ENCODE measurements around the gene HIVEP3. TPM values are rescaled to one million over a fixed set of nuclear protein-coding genes. Genes with fewer than 3 reads are reported as not detected.

Gene HIVEP3
- total RNA-seq, 1 donor from 2014 or later: 6.5 TPM

GRCh38 chr1:41489561-41489960 lies 429.2 kb downstream of the HIVEP3 start:
- DNase-seq: no peak
- no peak for ATAC-seq
- intact Hi-C loops (cut with micrococcal nuclease): no loop called here

- ATAC-seq (no peak), DNase-seq (no peak)
- intact Hi-C loops (cut with micrococcal nuclease): no loop called here
These were observed 430.4 kb downstream of the HIVEP3 start for GRCh38 chr1:41488040-41488951.

DNA sequence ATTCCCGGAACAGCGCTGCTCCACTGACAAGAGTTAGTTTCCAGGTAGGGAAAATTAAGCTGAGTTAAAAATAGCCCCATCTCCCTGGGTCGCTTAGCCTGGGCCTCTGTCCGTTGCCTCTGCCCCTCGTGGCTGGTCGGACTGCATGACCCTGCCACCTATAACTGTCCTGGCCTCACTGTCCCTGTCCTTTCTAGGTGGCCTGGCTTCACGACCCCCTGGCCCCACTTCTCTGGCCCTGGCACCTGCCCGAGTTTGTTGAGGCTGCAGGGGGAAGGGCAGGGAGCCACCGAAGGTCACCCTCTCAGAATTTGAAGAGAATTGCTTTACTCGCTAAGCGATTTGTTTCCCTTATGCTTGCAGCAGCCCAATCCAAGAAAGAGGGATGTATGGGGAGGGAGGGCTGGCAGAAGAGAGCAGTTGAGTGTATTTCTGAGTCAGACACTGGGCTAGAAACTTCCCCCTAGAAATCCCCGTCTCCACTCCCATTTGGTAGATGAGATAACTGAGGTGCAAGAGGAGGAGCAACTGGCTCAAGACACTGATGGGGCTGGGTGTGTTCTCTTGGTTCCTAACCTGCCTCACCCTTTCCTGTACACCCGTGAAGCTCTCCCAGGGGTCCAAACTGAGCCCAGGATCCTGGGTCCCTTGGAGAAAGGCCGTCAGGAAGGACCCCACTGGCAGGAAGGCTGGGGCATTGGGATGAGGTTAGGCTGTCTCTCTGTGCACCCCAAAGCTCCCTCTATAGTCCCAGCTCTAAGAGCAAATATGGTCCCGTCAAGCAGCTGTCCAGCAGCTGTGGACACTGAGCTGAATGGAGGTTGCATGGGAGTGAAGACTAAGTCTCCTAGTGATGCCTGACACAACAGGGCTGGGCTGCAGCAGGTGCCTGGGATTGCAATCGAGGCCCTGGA lies 431.3 kb downstream of the HIVEP3 start:
- no peak for DNase-seq
- intact Hi-C loops (cut with micrococcal nuclease): no loop called here
- peak; percentile 7 for ATAC-seq

DNA sequence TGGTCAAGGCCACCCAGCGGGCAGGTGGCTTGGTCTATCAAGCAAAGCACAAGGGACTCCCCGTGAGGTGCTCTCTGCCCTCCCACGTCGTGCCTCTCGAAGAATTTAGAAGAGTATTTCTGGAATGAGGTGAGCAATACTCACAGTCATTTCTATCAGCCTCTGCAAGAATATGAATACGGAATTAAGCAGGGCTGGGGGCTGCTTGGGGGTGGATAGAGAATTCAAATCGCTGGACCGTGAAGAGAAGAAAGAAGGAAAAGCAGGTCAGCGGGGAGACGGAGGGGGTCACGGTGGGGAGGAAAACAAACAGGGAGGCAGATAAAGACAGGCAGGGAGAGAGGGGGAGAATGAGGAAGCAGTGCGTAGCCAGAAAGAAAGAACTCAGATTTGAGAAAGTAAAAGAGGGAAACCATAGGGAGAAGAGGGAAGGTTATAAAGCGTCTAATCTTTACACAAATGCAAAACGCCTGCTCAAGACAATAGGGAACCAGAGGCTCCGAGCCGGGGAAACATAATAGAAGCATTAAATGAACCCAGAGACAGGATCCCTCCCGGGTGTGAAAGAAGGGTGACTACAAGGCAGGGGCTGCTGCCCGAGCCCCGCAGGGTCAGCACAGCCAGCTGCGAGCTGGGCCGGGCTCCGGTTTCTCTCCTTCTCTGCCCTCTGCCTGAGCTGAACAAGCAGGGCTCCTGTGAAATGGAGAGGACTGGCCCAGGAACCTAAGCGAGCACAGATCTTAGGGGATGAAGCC lies 432.2 kb downstream of the HIVEP3 start:
- intact Hi-C loops (cut with micrococcal nuclease): no loop called here
- DNase-seq: no peak
- ATAC-seq: no peak

GRCh38 chr1:41486053-41486370 lies 432.7 kb downstream of the HIVEP3 start:
- ATAC-seq: no peak
- intact Hi-C loops (cut with micrococcal nuclease): no loop called here
- no peak for DNase-seq

GRCh38 chr1:41485605-41486004 lies 433.1 kb downstream of the HIVEP3 start:
- ATAC-seq (no peak), DNase-seq (no peak)
- intact Hi-C loops (cut with micrococcal nuclease): no loop called here

DNA sequence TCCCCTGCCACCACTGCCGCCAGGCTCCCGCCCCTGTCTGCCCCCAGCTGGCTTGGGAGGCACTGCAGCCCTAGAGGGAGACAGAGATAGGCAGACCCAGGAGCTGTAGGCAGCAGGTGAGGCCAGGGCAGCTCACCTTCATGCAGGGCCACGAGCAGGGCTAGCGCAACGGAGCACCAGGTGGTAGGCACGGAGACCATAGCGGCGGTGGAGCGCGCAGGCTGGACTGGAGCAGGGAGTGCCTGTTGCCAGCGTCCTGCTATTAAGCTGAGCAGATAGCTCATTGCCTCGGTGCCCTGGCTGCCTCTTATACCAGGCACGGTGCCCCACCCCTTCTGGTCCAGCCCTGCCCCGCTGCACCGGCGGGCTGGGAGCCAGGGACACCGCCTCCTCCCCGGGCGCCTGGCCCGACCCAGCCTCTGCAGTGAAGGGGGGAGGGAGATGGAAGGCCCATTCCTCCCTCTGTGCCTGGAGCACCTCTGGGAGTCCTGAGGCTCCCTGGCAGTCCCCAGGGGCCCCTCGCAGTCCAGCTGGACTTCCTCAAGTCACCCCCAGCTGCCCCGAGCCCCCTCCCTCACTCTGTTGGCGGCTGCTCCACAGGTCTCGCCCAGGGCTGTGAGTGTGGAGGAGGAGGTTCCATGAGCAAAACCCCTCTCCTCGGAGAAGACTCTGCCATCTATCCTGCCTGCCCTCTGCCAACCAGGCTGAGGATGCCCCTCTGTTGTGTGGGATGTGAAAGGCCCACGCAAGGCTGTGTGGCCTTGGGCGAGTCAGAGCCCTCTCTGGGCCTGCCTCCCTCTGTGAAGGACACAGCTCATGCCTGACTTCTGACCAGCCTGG lies 434.1 kb downstream of the HIVEP3 start, which contains the start of gene EDN2:
Gene EDN2, minus strand, starts transcription at position 282 of the 840 bp plus-strand sequence. Its CDS starts 82 bp downstream, at position 200.
- peak; percentile 83 for ATAC-seq
- intact Hi-C loops (cut with micrococcal nuclease): no loop called here
- DNase-seq: peak; percentile 88

DNA sequence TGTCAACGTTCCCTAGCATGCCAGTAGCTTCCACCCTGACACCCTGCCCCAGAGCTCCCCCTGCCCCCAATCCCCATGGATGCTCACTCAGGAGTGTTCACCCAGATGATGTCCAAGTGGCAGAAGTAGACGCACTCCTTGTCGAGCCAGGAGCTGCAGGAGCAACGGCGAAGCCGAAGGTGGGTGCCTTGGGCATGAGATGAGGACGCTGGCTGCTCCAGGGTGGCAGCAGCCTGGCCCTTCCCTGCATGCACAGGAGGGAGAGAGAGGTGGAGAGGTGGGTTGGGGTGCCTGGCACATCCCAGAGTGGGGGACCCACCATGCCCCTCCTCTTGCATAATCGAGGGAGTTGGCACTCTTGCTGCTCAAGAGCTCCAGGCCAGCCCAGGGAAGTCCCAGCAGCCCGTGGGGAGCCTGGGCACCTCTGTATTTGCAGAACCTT lies 434.7 kb downstream of the HIVEP3 start:
- intact Hi-C loops (cut with micrococcal nuclease): no loop called here
- no peak for ATAC-seq
- DNase-seq: no peak

- ATAC-seq: peak; percentile 57
- intact Hi-C loops (cut with micrococcal nuclease): no loop called here
- peak; percentile 81 for DNase-seq
These were observed 435.5 kb downstream of the HIVEP3 start for GRCh38 chr1:41483001-41483850.

- ATAC-seq: no peak
- intact Hi-C loops (cut with micrococcal nuclease): no loop called here
- DNase-seq: peak; percentile 65
These were observed 436.5 kb downstream of the HIVEP3 start for GRCh38 chr1:41482001-41482765.

DNA sequence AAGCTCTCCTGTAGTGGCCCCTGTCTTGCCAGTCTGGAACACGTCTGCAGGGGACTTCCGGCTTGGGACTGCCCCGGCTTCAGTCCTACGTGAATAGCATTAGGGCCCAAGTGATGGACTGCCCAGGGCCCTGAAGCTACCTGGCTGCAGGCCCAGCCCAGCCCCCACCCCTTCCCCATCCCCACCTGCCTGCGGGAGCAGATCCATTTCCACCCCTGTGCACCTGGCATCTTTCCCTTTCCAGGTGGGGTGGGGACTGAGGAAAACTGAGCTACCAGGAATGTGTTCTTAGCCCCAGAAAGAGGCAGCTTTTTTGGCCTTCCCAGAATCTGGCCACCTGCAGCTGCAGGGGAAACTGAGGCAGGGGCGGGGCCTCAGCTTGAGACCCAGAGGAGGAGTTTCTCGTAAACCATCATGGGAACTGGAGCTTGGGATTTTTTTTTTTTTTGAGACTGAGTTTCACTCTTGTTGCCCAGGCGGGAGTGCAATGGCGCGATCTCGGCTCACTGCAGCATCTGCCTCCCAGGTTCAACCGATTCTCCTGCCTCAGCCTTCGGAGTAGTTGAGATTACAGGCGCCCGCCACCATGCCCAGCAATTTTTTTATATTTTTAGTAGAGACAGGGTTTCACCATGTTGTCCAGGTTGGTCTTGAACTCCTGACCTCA lies 437.5 kb downstream of the HIVEP3 start:
- no peak for DNase-seq
- intact Hi-C loops (cut with micrococcal nuclease): no loop called here
- ATAC-seq: no peak

GRCh38 chr1:41480204-41481108 lies 438.3 kb downstream of the HIVEP3 start:
- no peak for ATAC-seq
- intact Hi-C loops (cut with micrococcal nuclease): no loop called here

DNA sequence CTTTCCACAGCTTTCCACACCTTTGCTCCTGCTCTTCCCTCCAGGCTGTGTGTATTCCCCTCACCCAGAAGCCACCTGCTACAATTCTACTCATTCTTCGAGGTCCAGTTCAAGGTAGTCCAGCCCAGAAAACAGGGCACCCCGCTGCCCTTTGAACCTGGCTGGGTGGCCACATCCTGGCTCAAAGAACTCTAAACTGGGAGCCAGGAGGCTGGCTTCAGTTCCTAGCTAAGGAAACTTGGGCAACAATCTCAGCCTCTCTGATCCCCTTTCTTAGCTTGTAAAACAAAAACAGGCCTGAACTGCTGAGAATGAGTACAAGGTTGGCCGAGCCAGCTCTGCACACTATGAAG lies 438.9 kb downstream of the HIVEP3 start:
- DNase-seq (no peak), ATAC-seq (no peak)
- intact Hi-C loops (cut with micrococcal nuclease): no loop called here

More at GRCh38 chr1:41480204-41481108, 438.3 kb downstream of the HIVEP3 start:
- no peak for DNase-seq

DNA sequence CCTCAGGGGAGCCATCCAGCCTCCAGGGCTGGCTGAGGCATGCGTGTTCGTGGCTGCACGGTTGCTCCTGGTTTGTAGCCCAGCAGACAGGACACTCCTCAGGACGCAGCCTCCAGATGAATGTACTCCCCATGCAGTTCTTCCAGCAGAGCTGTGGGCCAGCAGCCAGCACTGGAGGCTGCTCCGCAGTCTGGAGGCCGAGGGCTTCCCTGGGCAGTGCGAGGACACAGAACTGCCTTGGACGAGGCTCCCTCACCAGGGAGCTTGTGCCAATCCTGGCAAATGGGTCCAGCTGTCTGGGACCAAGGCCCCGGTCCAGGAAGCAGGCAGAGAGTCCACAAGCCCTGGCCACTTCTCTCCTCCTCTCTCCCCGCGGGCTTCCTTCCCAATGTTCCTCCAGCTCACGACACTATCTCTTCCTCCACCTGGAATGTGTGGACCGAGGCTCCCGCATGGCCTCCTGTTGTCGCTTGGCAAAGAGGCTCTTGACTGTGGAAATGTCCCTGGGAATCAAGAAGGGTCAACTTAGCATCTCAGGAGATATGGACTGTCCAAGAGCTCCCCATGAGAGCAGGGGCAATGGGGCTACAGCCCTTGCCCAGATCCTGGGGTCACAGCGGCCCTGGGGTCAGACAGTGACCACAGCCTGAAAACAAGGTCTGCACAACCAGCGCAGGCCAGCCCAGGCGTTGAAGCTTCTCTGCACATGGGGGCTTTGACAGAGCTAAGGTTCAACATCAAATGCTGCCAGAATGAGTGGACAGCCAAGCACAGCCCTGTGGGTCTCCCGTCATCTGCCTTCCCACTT lies 439.5 kb downstream of the HIVEP3 start:
- ATAC-seq (peak; percentile 50), DNase-seq (peak; percentile 85)
- intact Hi-C loops (cut with micrococcal nuclease): no loop called here
